Endothelial cell of umbilical vein (primary cell): ENCODE data around the gene SLC5A12. TPM values are rescaled to one million over a fixed set of nuclear protein-coding genes. Genes with fewer than 3 reads are reported as not detected.

Experiments used
- BruUV-seq: library from RNA; stranded (reverse); fragments of 400-500 nt; replicated peaks from 2 replicates; lab custom pipeline; 2021; lab: Mats Ljungman, UMichigan
- CTCF ChIA-PET: fragments of 300-600, 350-600 bp; sonication (Branson Sonifier 250); formaldehyde crosslinking; loops from one replicate; lab custom pipeline; 2021; ENCODE audit warnings: antibody characterized with exemption, inconsistent platforms; lab: Charles Lee
- POLR2A ChIA-PET: fragments of 300-600, 350-600 bp; sonication (Branson Sonifier 250); formaldehyde crosslinking; loops from one replicate; lab custom pipeline; 2021; ENCODE audit warnings: antibody characterized with exemption, inconsistent platforms; lab: Charles Lee
- DNase-seq: peaks from one replicate; pipeline ENCODE4 v3.0.0-alpha.2; 2011; ENCODE audit warnings: low read depth, low spot score
- FAIRE-seq: peaks from 2 replicates; lab custom pipeline; 2011; peaks lifted over from hg19 to GRCh38; lab: Jason Lieb, UNC
- H2AFZ ChIP-seq: 2 replicates; pipeline ENCODE4 v1.6.0; 2012; ENCODE audit warnings: low read depth, low read length, control low read depth, inconsistent platforms
- H3K27ac ChIP-seq: 2 replicates; pipeline ENCODE4 v1.5.1; 2011; ENCODE audit warnings: low read depth, mild to moderate bottlenecking, control low read depth, low read length, moderate library complexity; ENCODE audit not compliant: insufficient read depth
- H3K27me3 ChIP-seq, 2 experiments: 2 replicates each; pipeline versions ENCODE4 v1.6.0 to v1.6.1; 2011; ENCODE audit warnings: low read length in 2 of 2, mixed read lengths in 1 of 2; ENCODE audit not compliant: control insufficient read depth in 2 of 2, insufficient read depth in 2 of 2
- H3K36me3 ChIP-seq, 2 experiments: 2 replicates in 1 of 2; 3 replicates in 1 of 2; pipeline ENCODE4 v1.5.1; 2011; ENCODE audit warnings: low read length in 2 of 2, mild to moderate bottlenecking in 1 of 2, moderate library complexity in 1 of 2; ENCODE audit not compliant: control insufficient read depth in 2 of 2, insufficient read depth in 2 of 2; ENCODE audit errors: extremely low read depth in 1 of 2
- H3K4me1 ChIP-seq: 3 replicates; pipeline ENCODE4 v1.5.1; 2011; ENCODE audit warnings: mild to moderate bottlenecking, low read length; ENCODE audit not compliant: control insufficient read depth, insufficient read depth; ENCODE audit errors: extremely low read depth
- H3K4me2 ChIP-seq: 2 replicates; pipeline ENCODE4 v1.6.1; 2011; ENCODE audit warnings: low read length, control low read depth, mixed read lengths; ENCODE audit not compliant: insufficient read depth
- H3K4me3 ChIP-seq, 3 experiments: fragments of 200-600 bp in 1 of 3; sonication (generic), shearing (Covaris generic) in 1 of 3; replicated peaks in 1 of 3; 2 replicates each; pipeline ENCODE4 v1.5.1; 2011 to 2016; ENCODE audit warnings: control low read depth in 3 of 3, low read length in 3 of 3, mild to moderate bottlenecking in 2 of 3, inconsistent platforms in 1 of 3, low read depth in 1 of 3, moderate library complexity in 1 of 3; ENCODE audit not compliant: insufficient read depth in 1 of 3
- H3K79me2 ChIP-seq: 2 replicates; pipeline ENCODE4 v1.6.0; 2012; ENCODE audit warnings: low read length, inconsistent platforms; ENCODE audit not compliant: control insufficient read depth, insufficient read depth
- H3K9ac ChIP-seq: replicated peaks from 2 replicates; pipeline ENCODE3; 2011; ENCODE audit warnings: low read length, control low read depth; ENCODE audit not compliant: insufficient read depth; ENCODE audit errors: extremely low read depth
- H3K9me1 ChIP-seq: replicated peaks from 3 replicates; pipeline ENCODE4 v1.6.0; 2011; ENCODE audit warnings: mild to moderate bottlenecking, low read length; ENCODE audit not compliant: control insufficient read depth, insufficient read depth; ENCODE audit errors: extremely low read depth
- H3K9me3 ChIP-seq: replicated peaks from 2 replicates; pipeline ENCODE4 v1.5.1; 2012; ENCODE audit warnings: low read length, inconsistent platforms; ENCODE audit not compliant: control insufficient read depth, insufficient read depth
- H4K20me1 ChIP-seq: replicated peaks from 2 replicates; pipeline ENCODE3; 2011; ENCODE audit warnings: mild to moderate bottlenecking, low read length; ENCODE audit not compliant: control insufficient read depth, insufficient read depth; ENCODE audit errors: extremely low read depth
- CTCF ChIP-seq, 2 donors: IDR thresholded peaks; 1 replicate in 1 of 2; 2 replicates in 1 of 2; pipeline ENCODE4 v1.5.1; 2011; ENCODE audit warnings: low read length in 2 of 2, mild to moderate bottlenecking in 2 of 2, moderate library complexity in 2 of 2, control low read depth in 1 of 2, inconsistent platforms in 1 of 2, low read depth in 1 of 2; ENCODE audit not compliant: insufficient read depth in 1 of 2; ENCODE audit errors: extremely low read depth in 1 of 2
- EZH2 ChIP-seq: IDR thresholded peaks from 2 replicates; pipeline ENCODE4 v1.6.1; 2012; ENCODE audit warnings: borderline replicate concordance, low read depth, mild to moderate bottlenecking, moderate library complexity, low read length, inconsistent platforms; ENCODE audit not compliant: severe bottlenecking
- GATA2 ChIP-seq: IDR thresholded peaks from 2 replicates; pipeline ENCODE4 v1.7.0; 2011; ENCODE audit warnings: low read depth, mild to moderate bottlenecking, moderate library complexity, mixed read lengths, low read length; ENCODE audit not compliant: insufficient read length, insufficient read depth
- JUN ChIP-seq: IDR thresholded peaks from 2 replicates; pipeline ENCODE4 v1.6.1; 2011; ENCODE audit warnings: borderline replicate concordance, low read depth; ENCODE audit not compliant: insufficient read length, insufficient read depth
- MYC ChIP-seq: IDR thresholded peaks from one replicate; pipeline ENCODE4 v1.6.1; 2011; ENCODE audit warnings: mild to moderate bottlenecking, low read depth, low read length
- POLR2AphosphoS5 ChIP-seq: IDR thresholded peaks from 2 replicates; pipeline ENCODE4 v1.6.1; 2012; ENCODE audit warnings: low read depth, mild to moderate bottlenecking, control low read depth, low read length, moderate library complexity; ENCODE audit not compliant: insufficient read depth
- dilution Hi-C: fragments of 300-500 bp; cut with MboI; formaldehyde crosslinking; loops from one replicate; pipeline ENCODE4 v1.15.0; 2019; ENCODE audit warnings: low sequenced_read_pairs; ENCODE audit not compliant: extremely low pct_ligation_motif_present
- intact Hi-C: fragments of 100-400 bp; cut with micrococcal nuclease; formaldehyde crosslinking; loops from one replicate; pipeline ENCODE4 v1.10.0; 2022
- polyA plus RNA-seq, 4 experiments: library from polyadenylated mRNA; depleted of rRNA in 3 of 4; stranded (reverse) in 3 of 4; unstranded in 1 of 4; fragments of >200 nt; gene quantifications; 2 replicates each; pipeline versions ENCODE4 v1.2.1 to v1.2.3, GENCODE V29; 2011 to 2012; ENCODE audit warnings: missing spikeins in 1 of 4
- total RNA-seq: library from RNA; stranded (reverse); gene quantifications from 2 replicates; pipeline ENCODE4 v1.2.3, GENCODE V29; 2021

Gene SLC5A12
- total and polyA plus RNA-seq, 2 donors (not counting 3 experiments of a cell fraction or from before 2014, with no cell fraction given) = not detected

GRCh38 chr11:26706181-26706580 lies 15.7 kb downstream of the SLC5A12 start:
- no peaks in the 10 kb centered on the region for H3K79me2 ChIP-seq
- no TSS peak for BruUV-seq
- TF ChIP-seq EZH2 (no peak), MYC (no peak), CTCF (IDR thresholded peaks at IDR 0.05; ENCODE audit: extremely low read depth in 1 of 2, insufficient read depth in 1 of 2, low read depth in 1 of 2, low read length in 2 of 2) (no peak), POLR2AphosphoS5 (no peak)
- dilution Hi-C loops = no loop called here
- no peaks in the 10 kb centered on the region for H4K20me1 ChIP-seq
- H3K9me3 ChIP-seq = no peaks in the 10 kb centered on the region
- no peaks in the 10 kb centered on the region for H3K27me3 ChIP-seq
- H3K4me3 ChIP-seq = no peak overlapping the region
- FAIRE-seq (no peak), DNase-seq (no peak)
- ChIA-PET CTCF (no interaction called here), POLR2A (no interaction called here)
- H3K9ac ChIP-seq = no peak overlapping the region
- no peaks in the 10 kb centered on the region for H3K9me1 ChIP-seq
- no peak overlapping the region for H3K4me2 ChIP-seq
- no peak overlapping the region for H2AFZ ChIP-seq
- no peaks in the 10 kb centered on the region for H3K4me1 ChIP-seq
- intact Hi-C loops = no loop called here
- H3K27ac ChIP-seq = no peak overlapping the region
- no peaks in the 10 kb centered on the region for H3K36me3 ChIP-seq

GRCh38 chr11:26704249-26704648 lies 17.6 kb downstream of the SLC5A12 start:
- H3K9me1 ChIP-seq = no peaks in the 10 kb centered on the region
- no peak for TF ChIP-seq POLR2AphosphoS5
- TF ChIP-seq GATA2 = no peak
- TF ChIP-seq EZH2 = no peak
- no peak for TF ChIP-seq JUN
- no peak for DNase-seq
- ChIA-PET CTCF (no interaction called here), POLR2A (no interaction called here)
- dilution Hi-C loops (no loop called here), intact Hi-C loops (no loop called here)
- FAIRE-seq = no peak
- H3K79me2 ChIP-seq = no peaks in the 10 kb centered on the region
- no peak overlapping the region for H2AFZ ChIP-seq
- H4K20me1 ChIP-seq = no peaks in the 10 kb centered on the region
- no TSS peak for BruUV-seq
- H3K4me1 ChIP-seq = no peaks in the 10 kb centered on the region
- H3K27me3 ChIP-seq = no peaks in the 10 kb centered on the region
- H3K9ac ChIP-seq = no peak overlapping the region
- no peak overlapping the region for H3K27ac ChIP-seq
- no peaks in the 10 kb centered on the region for H3K9me3 ChIP-seq
- no peaks in the 10 kb centered on the region for H3K36me3 ChIP-seq
- H3K4me3 ChIP-seq = no peak overlapping the region
- H3K4me2 ChIP-seq = no peak overlapping the region
